ENCODE measurements around the gene CCND3. TPM values are rescaled to one million over a fixed set of nuclear protein-coding genes. Genes with fewer than 3 reads are reported as not detected.
"Not testable (repeated sequence)": the region's sequence is repeated elsewhere in the genome, so short reads cannot be mapped to it uniquely, and the experiment has no call there.

Gene CCND3
- total RNA-seq, 1 donor from 2014 or later: 21.7 TPM

GRCh38 chr6:41943456-41943855 is 1.8 kb upstream of the CCND3 start:
- no peak for DNase-seq (ENCODE audit: low read depth, low spot score)
- peaks cover 13% of the 10 kb centered on the region for H3K27me3 Mint-ChIP-seq (ENCODE audit: low read depth)
- H3K9me3 Mint-ChIP-seq: no peaks in the 10 kb centered on the region
- H3K36me3 Mint-ChIP-seq (ENCODE audit: low read depth): no peaks in the 10 kb centered on the region
- TF ChIP-seq CTCF (conservative IDR thresholded peaks at IDR 0.05): no peak
- H3K27ac Mint-ChIP-seq (ENCODE audit: unreplicated experiment): no peak overlapping the region
- peaks cover 30% of the 10 kb centered on the region for H3K4me1 Mint-ChIP-seq
- peak overlapping the region; percentile 71 for H3K4me3 Mint-ChIP-seq

GRCh38 chr6:41942882-41943281 is 1.3 kb upstream of the CCND3 start:
- peaks cover 12% of the 10 kb centered on the region for H3K27me3 Mint-ChIP-seq (ENCODE audit: low read depth)
- DNase-seq (ENCODE audit: low read depth, low spot score); H3K4me3 Mint-ChIP-seq; H3K27ac Mint-ChIP-seq (ENCODE audit: unreplicated experiment); H3K9me3 Mint-ChIP-seq; H3K36me3 Mint-ChIP-seq (ENCODE audit: low read depth): not testable (repeated sequence)
- H3K4me1 Mint-ChIP-seq: peaks cover 30% of the 10 kb centered on the region

- TF ChIP-seq CTCF (conservative IDR thresholded peaks at IDR 0.05): no peak
- DNase-seq (ENCODE audit: low read depth, low spot score): no peak
- Mint-ChIP-seq H3K27ac (ENCODE audit: unreplicated experiment) (no peak overlapping the region), H3K4me3 (peak overlapping the region; percentile 89), H3K9me3 (no peaks in the 10 kb centered on the region), H3K27me3 (ENCODE audit: low read depth) (peaks cover 6% of the 10 kb centered on the region), H3K36me3 (ENCODE audit: low read depth) (no peaks in the 10 kb centered on the region), H3K4me1 (peaks cover 30% of the 10 kb centered on the region)
Observed at GRCh38 chr6:41942067-41942851, 651 bp upstream of the CCND3 start.

GRCh38 chr6:41940759-41941279 is 789 bp downstream of the CCND3 start:
- H3K4me1 Mint-ChIP-seq: peaks cover 33% of the 10 kb centered on the region
- no peaks in the 10 kb centered on the region for H3K9me3 Mint-ChIP-seq
- peak overlapping the region; percentile 94 for H3K4me3 Mint-ChIP-seq
- DNase-seq (ENCODE audit: low read depth, low spot score): no peak
- H3K27me3 Mint-ChIP-seq (ENCODE audit: low read depth): peaks cover 6% of the 10 kb centered on the region
- H3K36me3 Mint-ChIP-seq (ENCODE audit: low read depth): peaks cover 2% of the 10 kb centered on the region
- no peak for TF ChIP-seq CTCF (conservative IDR thresholded peaks at IDR 0.05)
- no peak overlapping the region for H3K27ac Mint-ChIP-seq (ENCODE audit: unreplicated experiment)

GRCh38 chr6:41939848-41940758 is 1.5 kb downstream of the CCND3 start:
- Mint-ChIP-seq H3K4me3 (peak overlapping the region; percentile 94), H3K36me3 (ENCODE audit: low read depth) (peaks cover 2% of the 10 kb centered on the region), H3K27me3 (ENCODE audit: low read depth) (peaks cover 6% of the 10 kb centered on the region), H3K4me1 (peaks cover 34% of the 10 kb centered on the region), H3K27ac (ENCODE audit: unreplicated experiment) (peak overlapping the region; percentile 27), H3K9me3 (no peaks in the 10 kb centered on the region)
- TF ChIP-seq CTCF (conservative IDR thresholded peaks at IDR 0.05): no peak
- DNase-seq (ENCODE audit: low read depth, low spot score): no peak
